Upper lobe of left lung (tissue), 6 donors: Measurements from ENCODE around the gene DIAPH1. TPM values are rescaled to one million over a fixed set of nuclear protein-coding genes. Genes with fewer than 3 reads are reported as not detected.

Experiments used
- ATAC-seq, 2 donors: fragments of 200-7000 bp; cut with Tn5 transposase; one replicate each; pipeline ENCODE4 v1.9.1; 2022; ENCODE audit warnings: mild to moderate bottlenecking in 2 of 2, moderate library complexity in 2 of 2; ENCODE audit not compliant: low FRiP score in 2 of 2
- DNase-seq, 2 donors: peaks; one replicate each; pipeline ENCODE4 v3.0.0-alpha.2; 2019 to 2020
- H3K27ac ChIP-seq, 4 donors: fragments of 200-600 bp; sonication (generic); one replicate each; pipeline ENCODE4 v1.5.1; 2016 to 2019
- H3K27me3 ChIP-seq, 4 donors: fragments of 200-600 bp; sonication (generic); one replicate each; pipeline ENCODE4 v1.5.1; 2017 to 2019
- H3K36me3 ChIP-seq, 4 donors: fragments of 200-600 bp; sonication (generic); one replicate each; pipeline ENCODE4 v1.5.1; 2016 to 2019
- H3K4me1 ChIP-seq, 4 donors: fragments of 200-600 bp; sonication (generic); one replicate each; pipeline ENCODE4 v1.5.1; 2018 to 2019
- H3K4me3 ChIP-seq, 4 donors: fragments of 200-600 bp; sonication (generic); one replicate each; pipeline ENCODE4 v1.5.1; 2017 to 2019; ENCODE audit warnings: mild to moderate bottlenecking in 2 of 4, moderate library complexity in 1 of 4
- H3K9me3 ChIP-seq, 4 donors: fragments of 200-600 bp; sonication (generic); one replicate each; pipeline ENCODE4 v1.5.1; 2018 to 2019
- CTCF ChIP-seq, 6 experiments: fragments of 450-650 bp in 4 of 6; fragments of 200-600 bp in 2 of 6; sonication (generic) in 2 of 6; IDR thresholded peaks; one replicate each; pipeline ENCODE4 v1.5.1; 2016 to 2019; ENCODE audit warnings: antibody characterized with exemption in 6 of 6
- EP300 ChIP-seq, 4 donors: sonication (generic); formaldehyde crosslinking; IDR thresholded peaks; one replicate each; pipeline ENCODE4 v1.5.1; 2017; ENCODE audit warnings: antibody characterized with exemption in 4 of 4, control low read depth in 2 of 4
- POLR2A ChIP-seq, 4 donors: fragments of 450-650 bp; IDR thresholded peaks; one replicate each; pipeline ENCODE4 v1.5.1; 2016 to 2017; ENCODE audit warnings: antibody characterized with exemption in 4 of 4, mild to moderate bottlenecking in 2 of 4
- POLR2AphosphoS5 ChIP-seq, 2 donors: sonication (generic); formaldehyde crosslinking; IDR thresholded peaks; one replicate each; pipeline ENCODE4 v1.5.1; 2017; ENCODE audit warnings: antibody characterized with exemption in 2 of 2
- WGBS, 2 donors: methylation state at CpG; one replicate each; pipeline ENCODE4 v1.1.5; 2017 to 2018; 5-methylcytosine and 5-hydroxymethylcytosine counted together
- total RNA-seq, 6 donors: library from RNA; depleted of rRNA in 4 of 6; stranded (reverse); fragments of >200 nt in 4 of 6; gene quantifications; one replicate each; pipeline versions ENCODE4 v1.1.0 to v1.2.1, GENCODE V29; 2016 to 2021
- donor health status: DM: no; HTN: no; CAD: no; lungs with moderate emphysema.
- donor health status: DM: no; HTN: yes; CAD: no; lungs with severe emphysema.

The DIAPH1 gene
- total RNA-seq, 6 donors from 2014 or later = 96.4 to 175 (median 133) TPM

GRCh38 chr5:141508440-141508797, 110.4 kb downstream of the DIAPH1 start:
- Histone ChIP-seq H3K27me3 (no peaks in the 10 kb centered on the region), H3K27ac (peak overlapping the region; percentile 77 to 87 (median 79)), H3K9me3 (no peaks in the 10 kb centered on the region), H3K36me3 (peaks cover 0 to 47% (median 0%) of the 10 kb centered on the region in 4 donors), H3K4me1 (peaks cover 26 to 32% (median 30%) of the 10 kb centered on the region in 4 donors), H3K4me3 (peak overlapping the region in 2 of 4 donors; percentile 23 to 31)
- peak in 1 of 2 donors; percentile 12 for ATAC-seq
- TF ChIP-seq EP300 (IDR thresholded peaks at IDR 0.05) = no peak
- no peak for TF ChIP-seq POLR2A (IDR thresholded peaks at IDR 0.05)
- no peak for TF ChIP-seq POLR2AphosphoS5 (IDR thresholded peaks at IDR 0.05)
- TF ChIP-seq CTCF (IDR thresholded peaks at IDR 0.05) = no peak
- peak in 1 of 2 donors; percentile 38 for DNase-seq
- 32 to 46% methylated on average over 7 to 9 of the region's 9 CpGs for WGBS, 2 donors

- Histone ChIP-seq H3K9me3 (no peaks in the 10 kb centered on the region), H3K4me3 (no peak overlapping the region), H3K4me1 (peaks cover 18 to 29% (median 24%) of the 10 kb centered on the region in 4 donors), H3K36me3 (peaks cover 0 to 53% (median 0%) of the 10 kb centered on the region in 4 donors), H3K27ac (peak overlapping the region; percentile 77 to 87 (median 79)), H3K27me3 (no peaks in the 10 kb centered on the region)
- ATAC-seq = peak; percentile 6 to 83
- DNase-seq = peak in 1 of 2 donors; percentile 59
- 68 to 72% methylated on average over 9 to 11 of the region's 11 CpGs for WGBS, 2 donors
- TF ChIP-seq EP300 (IDR thresholded peaks at IDR 0.05) (no peak), POLR2A (IDR thresholded peaks at IDR 0.05) (no peak), POLR2AphosphoS5 (IDR thresholded peaks at IDR 0.05) (no peak), CTCF (IDR thresholded peaks at IDR 0.05) (no peak)
Observed at GRCh38 chr5:141507387-141508091, 111.3 kb downstream of the DIAPH1 start.

- Histone ChIP-seq H3K27ac (peak overlapping the region; percentile 28 to 87 (median 79)), H3K4me1 (peaks cover 15 to 29% (median 18%) of the 10 kb centered on the region in 4 donors), H3K4me3 (no peak overlapping the region), H3K9me3 (no peaks in the 10 kb centered on the region), H3K27me3 (no peaks in the 10 kb centered on the region), H3K36me3 (peaks cover 0 to 47% (median 0%) of the 10 kb centered on the region in 4 donors)
- WGBS, 2 donors = 87 to 88% methylated on average over 6 to 8 of the region's 8 CpGs
- TF ChIP-seq POLR2AphosphoS5 (IDR thresholded peaks at IDR 0.05) (no peak), CTCF (IDR thresholded peaks at IDR 0.05) (no peak), EP300 (IDR thresholded peaks at IDR 0.05) (no peak), POLR2A (IDR thresholded peaks at IDR 0.05) (no peak)
- ATAC-seq (no peak), DNase-seq (no peak)
Observed at GRCh38 chr5:141506381-141507155, 112.2 kb downstream of the DIAPH1 start.

GRCh38 chr5:141504216-141504615, 114.6 kb downstream of the DIAPH1 start:
- 96 to 97% methylated on average over 4 of the region's 4 CpGs for WGBS, 2 donors
- H3K9me3 ChIP-seq = no peaks in the 10 kb centered on the region
- peaks cover 9 to 19% (median 13%) of the 10 kb centered on the region in 4 donors for H3K4me1 ChIP-seq
- H3K27me3 ChIP-seq = no peaks in the 10 kb centered on the region
- H3K36me3 ChIP-seq = peaks cover 0 to 34% (median 0%) of the 10 kb centered on the region in 4 donors
- H3K4me3 ChIP-seq = no peak overlapping the region
- DNase-seq (no peak), ATAC-seq (no peak)
- no peak for TF ChIP-seq CTCF (IDR thresholded peaks at IDR 0.05)
- TF ChIP-seq EP300 (IDR thresholded peaks at IDR 0.05) = no peak
- TF ChIP-seq POLR2A (IDR thresholded peaks at IDR 0.05) = no peak
- no peak for TF ChIP-seq POLR2AphosphoS5 (IDR thresholded peaks at IDR 0.05)
- H3K27ac ChIP-seq = no peak overlapping the region
